Spleen (tissue), 11 donors: ENCODE measurements around the gene ABRACL. TPM values are rescaled to one million over a fixed set of nuclear protein-coding genes. Genes with fewer than 3 reads are reported as not detected.

Experiments
- DNase-seq: peaks from one replicate; pipeline ENCODE4 v3.0.0-alpha.2; 2020
- H3K27ac ChIP-seq, 8 donors: fragments of 200-600 bp; sonication (generic) in 7 of 8; 1 replicate in 4 of 8; 2 replicates in 4 of 8; pipeline versions ENCODE4 v1.5.0 to v1.8.0; 2016 to 2021; ENCODE audit warnings: inconsistent platforms in 4 of 8, mild to moderate bottlenecking in 4 of 8, moderate library complexity in 1 of 8
- H3K27me3 ChIP-seq, 7 donors: fragments of 200-600 bp; sonication (generic) in 6 of 7; replicated peaks in 1 of 7; 1 replicate in 4 of 7; 2 replicates in 3 of 7; pipeline versions ENCODE4 v1.5.0 to v1.8.0; 2016 to 2021; ENCODE audit warnings: inconsistent platforms in 3 of 7, mild to moderate bottlenecking in 1 of 7
- H3K36me3 ChIP-seq, 6 donors: fragments of 200-600 bp; sonication (generic) in 5 of 6; 1 replicate in 4 of 6; 2 replicates in 2 of 6; pipeline versions ENCODE4 v1.5.0 to v1.8.0; 2016 to 2021; ENCODE audit warnings: inconsistent platforms in 2 of 6
- H3K4me1 ChIP-seq, 6 donors: fragments of 200-600 bp; sonication (generic) in 5 of 6; 1 replicate in 3 of 6; 2 replicates in 3 of 6; pipeline versions ENCODE4 v1.5.0 to v1.8.0; 2016 to 2021; ENCODE audit warnings: inconsistent platforms in 3 of 6
- H3K4me3 ChIP-seq, 8 donors: fragments of 200-600 bp; sonication (generic) in 7 of 8; 1 replicate in 4 of 8; 2 replicates in 4 of 8; pipeline versions ENCODE4 v1.5.0 to v1.8.0; 2016 to 2021; ENCODE audit warnings: inconsistent platforms in 4 of 8, mild to moderate bottlenecking in 4 of 8, moderate library complexity in 2 of 8
- H3K9me3 ChIP-seq, 8 donors: fragments of 200-600 bp; sonication (generic) in 7 of 8; 1 replicate in 4 of 8; 2 replicates in 4 of 8; pipeline versions ENCODE4 v1.5.0 to v1.8.0; 2016 to 2021; ENCODE audit warnings: inconsistent platforms in 4 of 8
- CTCF ChIP-seq, 11 experiments: fragments of 200-600 bp in 7 of 11; fragments of 450-650 bp in 4 of 11; sonication (generic) in 4 of 11; IDR thresholded peaks in 8 of 11; conservative IDR thresholded peaks in 3 of 11; 1 replicate in 7 of 11; 2 replicates in 4 of 11; pipeline versions ENCODE4 v1.4.0 to v1.8.0; 2016 to 2021; ENCODE audit warnings: antibody characterized with exemption in 11 of 11, inconsistent platforms in 4 of 11, mild to moderate bottlenecking in 1 of 11
- POLR2A ChIP-seq, 3 donors: fragments of 450-650 bp; IDR thresholded peaks; one replicate each; pipeline ENCODE4 v1.5.1; 2017; ENCODE audit warnings: antibody characterized with exemption in 3 of 3, mild to moderate bottlenecking in 1 of 3
- POLR2AphosphoS5 ChIP-seq, 3 donors: sonication (generic); formaldehyde crosslinking; IDR thresholded peaks; one replicate each; pipeline ENCODE4 v1.5.1; 2017; ENCODE audit warnings: antibody characterized with exemption in 3 of 3
- WGBS, 5 donors: extraction: QIAGEN DNeasy Blood & Tissue Kit in 3 of 5; methylation state at CpG; one replicate each; pipeline versions ENCODE4 v1.1.5 to v1.1.7; 2013 to 2018; 5-methylcytosine and 5-hydroxymethylcytosine counted together
- intact Hi-C: fragments of 100-400 bp; cut with DNase I; formaldehyde crosslinking; loops from one replicate; pipeline ENCODE4 v1.15.0; 2023; ENCODE audit warnings: low total_unique reads
- polyA plus RNA-seq, 3 donors: library from polyadenylated mRNA; stranded (reverse); fragments of 200-250 nt; gene quantifications; one replicate each; pipeline ENCODE4 v1.2.1, GENCODE V29; 2013
- total RNA-seq, 7 donors: library from RNA; depleted of rRNA in 3 of 7; stranded (reverse); fragments of >200 nt in 3 of 7; fragmentation: NEBNext Ultra II Directional in 4 of 7; extraction: Animal tissue kit (Norgen Biotek cat#: 25700) in 4 of 7; gene quantifications; one replicate each; pipeline versions ENCODE4 v1.1.0 to v1.2.1, GENCODE V29; 2016 to 2021
- donor health status: healthy with polysubstance abuse.
- donor health status: DM: no; HTN: no; CAD: no; lungs with moderate emphysema.
- donor health status: DM: no; HTN: no; CAD: no.
- donor health status: Bipolar disorder and iron deficiency.
- donor health status: healthy.
- donor health status: DM: no; HTN: no; CAD: no.
- donor health status: DM: yes; HTN: yes; CAD: no.

The ABRACL gene
- total and polyA plus RNA-seq, 10 donors: 56.5 to 183 (median 78.0) TPM

- H3K27me3 ChIP-seq: no peaks in the 10 kb centered on the region
- H3K27ac ChIP-seq: no peak overlapping the region
- intact Hi-C loops: no loop called here
- H3K4me3 ChIP-seq: no peak overlapping the region
- no peak for DNase-seq
- TF ChIP-seq CTCF (IDR thresholded peaks at IDR 0.05 in 8 of 11, conservative IDR thresholded peaks at IDR 0.05 in 3 of 11) (no peak), POLR2A (IDR thresholded peaks at IDR 0.05) (no peak), POLR2AphosphoS5 (IDR thresholded peaks at IDR 0.05) (no peak)
- H3K9me3 ChIP-seq: no peaks in the 10 kb centered on the region
- 89 to 94% (median 93%) methylated on average over 3 of the region's 3 CpGs for WGBS, 5 donors
- H3K36me3 ChIP-seq: no peaks in the 10 kb centered on the region
- peaks cover 0 to 10% (median 0%) of the 10 kb centered on the region in 6 donors for H3K4me1 ChIP-seq
These were observed 22.1 kb upstream of the ABRACL start for GRCh38 chr6:139006477-139006876.

- H3K27me3 ChIP-seq: no peaks in the 10 kb centered on the region
- peak overlapping the region in 1 of 8 donors; percentile 9 for H3K27ac ChIP-seq
- H3K4me3 ChIP-seq: no peak overlapping the region
- H3K36me3 ChIP-seq: no peaks in the 10 kb centered on the region
- H3K4me1 ChIP-seq: peaks cover 0 to 10% (median 0%) of the 10 kb centered on the region in 6 donors
- no peaks in the 10 kb centered on the region for H3K9me3 ChIP-seq
- WGBS, 5 donors: 78 to 95% (median 88%) methylated on average over 1 of the region's 1 CpG
- TF ChIP-seq POLR2A (IDR thresholded peaks at IDR 0.05): no peak
- TF ChIP-seq CTCF (IDR thresholded peaks at IDR 0.05 in 8 of 11, conservative IDR thresholded peaks at IDR 0.05 in 3 of 11): no peak
- no peak for TF ChIP-seq POLR2AphosphoS5 (IDR thresholded peaks at IDR 0.05)
- intact Hi-C loops: no loop called here
- no peak for DNase-seq
These were observed 21.1 kb upstream of the ABRACL start for GRCh38 chr6:139007428-139007827.

GRCh38 chr6:139008117-139008516 lies 20.4 kb upstream of the ABRACL start:
- no peak for DNase-seq
- intact Hi-C loops: no loop called here
- H3K27ac ChIP-seq: no peak overlapping the region
- H3K4me3 ChIP-seq: no peak overlapping the region
- no peaks in the 10 kb centered on the region for H3K27me3 ChIP-seq
- no peaks in the 10 kb centered on the region for H3K9me3 ChIP-seq
- H3K36me3 ChIP-seq: no peaks in the 10 kb centered on the region
- no peak for TF ChIP-seq POLR2AphosphoS5 (IDR thresholded peaks at IDR 0.05)
- TF ChIP-seq CTCF (IDR thresholded peaks at IDR 0.05 in 8 of 11, conservative IDR thresholded peaks at IDR 0.05 in 3 of 11): no peak
- no peak for TF ChIP-seq POLR2A (IDR thresholded peaks at IDR 0.05)
- peaks cover 0 to 10% (median 0%) of the 10 kb centered on the region in 6 donors for H3K4me1 ChIP-seq
- 80 to 84% (median 81%) methylated on average over 9 of the region's 9 CpGs for WGBS, 5 donors

- DNase-seq: no peak
- Histone ChIP-seq H3K4me1 (peaks cover 0 to 2% (median 0%) of the 10 kb centered on the region in 6 donors), H3K27me3 (no peaks in the 10 kb centered on the region), H3K27ac (no peak overlapping the region), H3K36me3 (no peaks in the 10 kb centered on the region), H3K4me3 (no peak overlapping the region), H3K9me3 (no peaks in the 10 kb centered on the region)
- intact Hi-C loops: no loop called here
- TF ChIP-seq POLR2A (IDR thresholded peaks at IDR 0.05) (no peak), CTCF (IDR thresholded peaks at IDR 0.05 in 8 of 11, conservative IDR thresholded peaks at IDR 0.05 in 3 of 11) (no peak), POLR2AphosphoS5 (IDR thresholded peaks at IDR 0.05) (no peak)
These were observed 17.9 kb upstream of the ABRACL start for GRCh38 chr6:139010674-139011073.
